GM12801 (cell line): Measurements from ENCODE around the gene CASR.

ENCODE experiments used
- CTCF ChIP-seq: IDR thresholded peaks from one replicate; pipeline ENCODE4 v1.5.1; 2011; ENCODE audit warnings: control low read depth; ENCODE audit not compliant: insufficient read length; ENCODE audit errors: extremely low read depth

The CASR gene

GRCh38 chr3:122273498-122273897, 90.0 kb downstream of the CASR start:
- TF ChIP-seq CTCF: no peak

DNA sequence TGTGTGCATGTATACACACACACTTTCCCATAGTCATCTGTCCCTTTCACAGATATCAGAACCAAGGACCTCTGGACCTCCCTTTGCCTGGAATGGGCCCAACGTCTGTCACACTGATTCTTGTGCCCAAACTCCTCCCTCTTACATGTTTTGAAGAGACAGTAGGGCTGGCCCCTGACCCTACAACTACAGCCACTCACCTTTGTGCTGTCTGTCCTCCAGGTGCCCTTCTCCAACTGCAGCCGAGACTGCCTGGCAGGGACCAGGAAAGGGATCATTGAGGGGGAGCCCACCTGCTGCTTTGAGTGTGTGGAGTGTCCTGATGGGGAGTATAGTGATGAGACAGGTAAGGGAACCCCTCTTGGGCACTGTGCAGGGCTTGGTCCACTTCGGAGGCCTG, 98.4 kb downstream of the CASR start:
- TF ChIP-seq CTCF: no peak

GRCh38 chr3:122283796-122284445, 100.5 kb downstream of the CASR start:
- TF ChIP-seq CTCF: no peak

GRCh38 chr3:122284486-122284885, 101.0 kb downstream of the CASR start:
- TF ChIP-seq CTCF: no peak

GRCh38 chr3:122294359-122294758, 110.9 kb downstream of the CASR start:
- TF ChIP-seq CTCF: no peak

GRCh38 chr3:122295266-122296062, 112.0 kb downstream of the CASR start:
- no peak for TF ChIP-seq CTCF

GRCh38 chr3:122298239-122298638, 114.8 kb downstream of the CASR start:
- no peak for TF ChIP-seq CTCF
